ENCODE results near the gene DRG2.
A peak's percentile ranks its signal among the peaks of the same experiment; 100 is the strongest.

DRG2 gene

GRCh38 chr17:18076936-18077335 is 10.8 kb upstream of the DRG2 start:
- DNase-seq: no peak

- DNase-seq: no peak
Observed at GRCh38 chr17:18079543-18079942, 8.2 kb upstream of the DRG2 start.

GRCh38 chr17:18084256-18084655 is 3.5 kb upstream of the DRG2 start:
- DNase-seq: no peak

- DNase-seq: no peak
Observed at GRCh38 chr17:18089613-18090012, 1.9 kb downstream of the DRG2 start.

GRCh38 chr17:18093616-18094408 is 6.1 kb downstream of the DRG2 start:
- DNase-seq: peak; percentile 79

- DNase-seq: no peak
Observed at GRCh38 chr17:18094409-18094807, 6.7 kb downstream of the DRG2 start.

GRCh38 chr17:18099516-18099915 is 11.8 kb downstream of the DRG2 start:
- DNase-seq: no peak

- no peak for DNase-seq
Observed at GRCh38 chr17:18100616-18101015, 12.9 kb downstream of the DRG2 start.

GRCh38 chr17:18101828-18102227 is 14.1 kb downstream of the DRG2 start:
- no peak for DNase-seq

- no peak for DNase-seq
Observed at GRCh38 chr17:18102640-18103039, 14.9 kb downstream of the DRG2 start.

GRCh38 chr17:18105027-18105426 is 17.3 kb downstream of the DRG2 start:
- no peak for DNase-seq

- DNase-seq: no peak
Observed at GRCh38 chr17:18105595-18105994, 17.8 kb downstream of the DRG2 start.

- no peak for DNase-seq
Observed at GRCh38 chr17:18106211-18106610, 18.5 kb downstream of the DRG2 start.

- DNase-seq: no peak
Observed at GRCh38 chr17:18107061-18107790, 19.5 kb downstream of the DRG2 start.

- no peak for DNase-seq
Observed at GRCh38 chr17:18107971-18108370, 20.2 kb downstream of the DRG2 start.

- no peak for DNase-seq
Observed at GRCh38 chr17:18108401-18109312, 20.9 kb downstream of the DRG2 start, which contains the start of gene MYO15A. TSS of gene MYO15A (plus strand) at chr17:18108756. CDS start at chr17:18118801, 10,045 bp downstream.

- DNase-seq: no peak
Observed at GRCh38 chr17:18109935-18110485, 22.3 kb downstream of the DRG2 start.

GRCh38 chr17:18110636-18111145 is 22.9 kb downstream of the DRG2 start:
- DNase-seq: no peak

GRCh38 chr17:18111330-18111971 is 23.7 kb downstream of the DRG2 start:
- DNase-seq: no peak

GRCh38 chr17:18115517-18115916 is 27.8 kb downstream of the DRG2 start:
- no peak for DNase-seq

- DNase-seq: no peak
Observed at GRCh38 chr17:18116078-18116477, 28.3 kb downstream of the DRG2 start.

- no peak for DNase-seq
Observed at GRCh38 chr17:18117533-18117932, 29.8 kb downstream of the DRG2 start.

Data from fibroblast of skin of back (primary cell).